Mesendoderm (in vitro differentiated cells): Measurements from ENCODE around the gene SLC38A8.
A peak's percentile ranks its signal among the peaks of the same experiment; 100 is the strongest.

ENCODE experiments used
- DNase-seq: peaks from one replicate; pipeline ENCODE4 v3.0.0; 2013
- H2AK5ac ChIP-seq: 2 replicates; pipeline ENCODE4 v1.6.1; 2013; ENCODE audit warnings: low read length, inconsistent platforms
- H2BK120ac ChIP-seq: 2 replicates; pipeline ENCODE4 v1.6.1; 2013; ENCODE audit warnings: low read depth, mild to moderate bottlenecking, low read length, moderate library complexity, mixed read lengths
- H2BK15ac ChIP-seq: replicated peaks from 2 replicates; pipeline ENCODE4 v1.6.1; 2013; ENCODE audit warnings: low read depth, mild to moderate bottlenecking, moderate library complexity
- H2BK5ac ChIP-seq: 2 replicates; pipeline ENCODE4 v1.6.1; 2013; ENCODE audit warnings: low read length, inconsistent platforms
- H3K18ac ChIP-seq: 2 replicates; pipeline ENCODE4 v1.6.1; 2013; ENCODE audit warnings: mild to moderate bottlenecking, low read length, mixed read lengths
- H3K23ac ChIP-seq: one replicate; pipeline ENCODE4 v1.6.1; 2013; ENCODE audit warnings: low read length
- H3K27ac ChIP-seq: 2 replicates; pipeline ENCODE4 v1.5.1; 2013; ENCODE audit warnings: low read depth, mild to moderate bottlenecking, inconsistent platforms, low read length, moderate library complexity
- H3K27me3 ChIP-seq: 2 replicates; pipeline ENCODE4 v1.6.1; 2013; ENCODE audit warnings: low read length, control low read depth, mild to moderate bottlenecking, inconsistent platforms; ENCODE audit not compliant: insufficient read depth, poor library complexity
- H3K36me3 ChIP-seq: 2 replicates; pipeline ENCODE4 v1.6.1; 2013; ENCODE audit warnings: low read length, inconsistent platforms; ENCODE audit not compliant: control insufficient read depth, insufficient read depth
- H3K4ac ChIP-seq: one replicate; pipeline ENCODE4 v1.6.1; 2013; ENCODE audit warnings: low read depth, mild to moderate bottlenecking, low read length, moderate library complexity
- H3K4me1 ChIP-seq: 2 replicates; pipeline ENCODE4 v1.6.1; 2013; ENCODE audit warnings: low read depth, low read length, inconsistent platforms; ENCODE audit not compliant: control insufficient read depth
- H3K4me2 ChIP-seq: 2 replicates; pipeline ENCODE4 v1.6.1; 2013; ENCODE audit warnings: low read length
- H3K4me3 ChIP-seq: 2 replicates; pipeline ENCODE4 v1.5.1; 2013; ENCODE audit warnings: mild to moderate bottlenecking, low read length
- H3K56ac ChIP-seq: one replicate; pipeline ENCODE4 v1.6.1; 2013; ENCODE audit warnings: low read length
- H3K79me1 ChIP-seq: 2 replicates; pipeline ENCODE4 v1.6.1; 2013; ENCODE audit warnings: low read length, inconsistent platforms
- H3K79me2 ChIP-seq: 2 replicates; pipeline ENCODE4 v1.6.1; 2013; ENCODE audit warnings: mild to moderate bottlenecking, low read length; ENCODE audit not compliant: control insufficient read depth, insufficient read depth
- H3K9ac ChIP-seq: 2 replicates; pipeline ENCODE4 v1.6.1; 2013; ENCODE audit warnings: low read length, inconsistent platforms
- H4K5ac ChIP-seq: one replicate; pipeline ENCODE4 v1.6.1; 2013; ENCODE audit warnings: low read length
- H4K8ac ChIP-seq: one replicate; pipeline ENCODE4 v1.6.1; 2013; ENCODE audit warnings: low read depth, mild to moderate bottlenecking, control low read depth, low read length, moderate library complexity
- WGBS: extraction: QIAGEN DNeasy Blood & Tissue Kit; methylation state at CpG from one replicate; pipeline ENCODE4 v1.1.7; 2013; ENCODE audit warnings: low lambda C conversion rate, missing lambda C conversion rate; ENCODE audit not compliant: insufficient coverage; ENCODE audit errors: extremely low coverage; 5-methylcytosine and 5-hydroxymethylcytosine counted together

The SLC38A8 gene

DNA sequence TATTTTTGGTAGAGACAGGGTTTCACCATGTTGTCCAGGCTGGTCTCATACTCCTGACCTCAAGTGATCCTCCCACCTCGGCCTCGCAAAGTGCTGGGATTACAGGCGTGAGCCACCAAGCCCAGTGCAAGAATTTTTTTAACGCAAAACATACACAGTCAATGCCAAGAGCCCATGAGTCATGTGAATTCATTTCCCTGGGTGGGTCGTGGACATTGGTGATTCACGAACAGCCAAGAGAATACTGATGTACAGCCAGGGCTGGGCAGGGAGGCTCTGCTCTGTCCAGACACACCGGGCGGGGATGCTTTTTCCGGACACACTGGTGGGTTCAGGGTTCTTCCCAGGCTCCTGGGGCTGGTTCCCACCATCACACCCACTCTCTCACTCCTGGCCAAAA, 17.7 kb downstream of the SLC38A8 start:
- H3K79me1 ChIP-seq = no peaks in the 10 kb centered on the region
- DNase-seq = no peak
- H3K4me1 ChIP-seq = no peaks in the 10 kb centered on the region
- no peaks in the 10 kb centered on the region for H3K36me3 ChIP-seq
- no peak overlapping the region for H4K8ac ChIP-seq
- H3K4me2 ChIP-seq = no peak overlapping the region
- H3K4me3 ChIP-seq = no peak overlapping the region
- no peak overlapping the region for H3K23ac ChIP-seq
- no peaks in the 10 kb centered on the region for H3K27me3 ChIP-seq
- no peaks in the 10 kb centered on the region for H3K79me2 ChIP-seq
- no peak overlapping the region for H3K9ac ChIP-seq
- H2AK5ac ChIP-seq = no peak overlapping the region
- H3K27ac ChIP-seq = no peak overlapping the region
- no peak overlapping the region for H3K56ac ChIP-seq
- H2BK5ac ChIP-seq = no peak overlapping the region
- H3K18ac ChIP-seq = no peak overlapping the region
- no CpG with 5 or more reads among the region's 9 CpGs for WGBS
- H3K4ac ChIP-seq = no peak overlapping the region
- no peak overlapping the region for H4K5ac ChIP-seq
- no peak overlapping the region for H2BK120ac ChIP-seq
- H2BK15ac ChIP-seq = no peak overlapping the region

- Histone ChIP-seq H3K23ac (no peak overlapping the region), H3K27me3 (no peaks in the 10 kb centered on the region), H3K18ac (no peak overlapping the region), H2BK5ac (no peak overlapping the region), H2BK15ac (no peak overlapping the region), H3K27ac (no peak overlapping the region), H2BK120ac (no peak overlapping the region), H3K79me2 (no peaks in the 10 kb centered on the region), H3K9ac (no peak overlapping the region), H4K5ac (no peak overlapping the region), H3K56ac (no peak overlapping the region), H4K8ac (no peak overlapping the region), H3K4me3 (no peak overlapping the region), H3K36me3 (no peaks in the 10 kb centered on the region), H3K79me1 (no peaks in the 10 kb centered on the region), H2AK5ac (no peak overlapping the region), H3K4me2 (no peak overlapping the region), H3K4me1 (no peaks in the 10 kb centered on the region), H3K4ac (no peak overlapping the region)
- no CpG with 5 or more reads among the region's 11 CpGs for WGBS
- DNase-seq = no peak
Observed at GRCh38 chr16:84022644-84023043, 20.0 kb downstream of the SLC38A8 start.

- H3K36me3 ChIP-seq = no peaks in the 10 kb centered on the region
- no peaks in the 10 kb centered on the region for H3K27me3 ChIP-seq
- no peak overlapping the region for H3K4ac ChIP-seq
- no peak overlapping the region for H3K56ac ChIP-seq
- no peak overlapping the region for H2BK5ac ChIP-seq
- H4K5ac ChIP-seq = no peak overlapping the region
- no peak overlapping the region for H3K18ac ChIP-seq
- no peak overlapping the region for H3K27ac ChIP-seq
- no peak overlapping the region for H3K4me3 ChIP-seq
- no peak overlapping the region for H3K4me2 ChIP-seq
- H3K79me1 ChIP-seq = no peaks in the 10 kb centered on the region
- no peak overlapping the region for H2AK5ac ChIP-seq
- DNase-seq = no peak
- H2BK120ac ChIP-seq = no peak overlapping the region
- H3K9ac ChIP-seq = no peak overlapping the region
- no CpG with 5 or more reads among the region's 5 CpGs for WGBS
- no peaks in the 10 kb centered on the region for H3K4me1 ChIP-seq
- no peak overlapping the region for H3K23ac ChIP-seq
- H2BK15ac ChIP-seq = no peak overlapping the region
- no peaks in the 10 kb centered on the region for H3K79me2 ChIP-seq
- no peak overlapping the region for H4K8ac ChIP-seq
Observed at GRCh38 chr16:84021488-84021887, 21.1 kb downstream of the SLC38A8 start.

GRCh38 chr16:84020353-84020752, 22.2 kb downstream of the SLC38A8 start:
- Histone ChIP-seq H3K4ac (no peak overlapping the region), H2BK15ac (no peak overlapping the region), H3K18ac (no peak overlapping the region), H2BK120ac (no peak overlapping the region), H3K4me3 (no peak overlapping the region), H3K79me2 (no peaks in the 10 kb centered on the region), H4K8ac (no peak overlapping the region), H3K9ac (no peak overlapping the region), H3K27ac (no peak overlapping the region), H4K5ac (no peak overlapping the region), H3K36me3 (no peaks in the 10 kb centered on the region), H2AK5ac (no peak overlapping the region), H3K4me1 (no peaks in the 10 kb centered on the region), H3K79me1 (no peaks in the 10 kb centered on the region), H3K56ac (no peak overlapping the region), H3K4me2 (no peak overlapping the region), H2BK5ac (no peak overlapping the region), H3K27me3 (no peaks in the 10 kb centered on the region), H3K23ac (no peak overlapping the region)
- WGBS = no CpG with 5 or more reads among the region's 9 CpGs
- DNase-seq = no peak

DNA sequence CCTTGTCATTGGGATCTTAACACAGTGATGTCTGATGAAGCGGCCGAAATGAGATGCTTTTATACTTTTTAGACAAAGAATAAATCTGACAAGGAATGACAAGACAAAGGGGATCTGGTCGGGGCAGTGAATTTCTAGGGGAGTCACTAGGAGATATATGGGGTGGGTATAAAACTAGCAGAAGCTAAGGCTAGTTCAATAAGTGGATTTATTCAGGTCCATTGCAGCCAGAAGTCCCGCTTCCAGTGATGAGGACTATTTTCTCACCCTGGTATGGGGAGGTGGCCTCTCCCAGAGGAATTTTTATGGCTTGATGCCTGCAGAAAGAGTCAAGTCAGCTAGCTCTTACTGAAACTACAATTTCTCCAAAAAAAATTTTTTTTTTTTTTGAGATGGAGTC, 23.9 kb downstream of the SLC38A8 start:
- H3K18ac ChIP-seq = no peak overlapping the region
- no peak overlapping the region for H3K23ac ChIP-seq
- no peak overlapping the region for H3K4ac ChIP-seq
- no peak overlapping the region for H3K56ac ChIP-seq
- H3K27ac ChIP-seq = no peak overlapping the region
- H2BK15ac ChIP-seq = no peak overlapping the region
- H4K8ac ChIP-seq = no peak overlapping the region
- no peak overlapping the region for H4K5ac ChIP-seq
- H2BK5ac ChIP-seq = no peak overlapping the region
- no peak overlapping the region for H2BK120ac ChIP-seq
- no peak overlapping the region for H3K4me3 ChIP-seq
- H3K79me2 ChIP-seq = no peaks in the 10 kb centered on the region
- H3K4me1 ChIP-seq = no peaks in the 10 kb centered on the region
- H3K79me1 ChIP-seq = no peaks in the 10 kb centered on the region
- no CpG with 5 or more reads among the region's 4 CpGs for WGBS
- no peaks in the 10 kb centered on the region for H3K27me3 ChIP-seq
- no peak overlapping the region for H3K9ac ChIP-seq
- no peak overlapping the region for H3K4me2 ChIP-seq
- DNase-seq = peak; percentile 14
- H2AK5ac ChIP-seq = no peak overlapping the region
- no peaks in the 10 kb centered on the region for H3K36me3 ChIP-seq

GRCh38 chr16:84016477-84016876, 26.1 kb downstream of the SLC38A8 start:
- H3K9ac ChIP-seq = no peak overlapping the region
- H4K5ac ChIP-seq = no peak overlapping the region
- H3K4me1 ChIP-seq = no peaks in the 10 kb centered on the region
- no peak overlapping the region for H4K8ac ChIP-seq
- no peak for DNase-seq
- no peak overlapping the region for H3K56ac ChIP-seq
- WGBS = no CpG with 5 or more reads among the region's 12 CpGs
- no peaks in the 10 kb centered on the region for H3K36me3 ChIP-seq
- H3K27ac ChIP-seq = no peak overlapping the region
- H3K4ac ChIP-seq = no peak overlapping the region
- H2BK120ac ChIP-seq = no peak overlapping the region
- no peak overlapping the region for H2AK5ac ChIP-seq
- no peak overlapping the region for H3K23ac ChIP-seq
- H3K27me3 ChIP-seq = no peaks in the 10 kb centered on the region
- H3K4me3 ChIP-seq = no peak overlapping the region
- no peak overlapping the region for H2BK15ac ChIP-seq
- no peak overlapping the region for H3K18ac ChIP-seq
- no peak overlapping the region for H2BK5ac ChIP-seq
- no peaks in the 10 kb centered on the region for H3K79me2 ChIP-seq
- H3K4me2 ChIP-seq = no peak overlapping the region
- no peaks in the 10 kb centered on the region for H3K79me1 ChIP-seq
